Measurements from ENCODE around the gene ZNF692. TPM values are rescaled to one million over a fixed set of nuclear protein-coding genes. Genes with fewer than 3 reads are reported as not detected.
"Not testable (repeated sequence)": the region's sequence is repeated elsewhere in the genome, so short reads cannot be mapped to it uniquely, and the experiment has no call there.

Gene ZNF692
- total RNA-seq, 2 experiments from 2014 or later, result 75.9 to 92.3 TPM

DNA sequence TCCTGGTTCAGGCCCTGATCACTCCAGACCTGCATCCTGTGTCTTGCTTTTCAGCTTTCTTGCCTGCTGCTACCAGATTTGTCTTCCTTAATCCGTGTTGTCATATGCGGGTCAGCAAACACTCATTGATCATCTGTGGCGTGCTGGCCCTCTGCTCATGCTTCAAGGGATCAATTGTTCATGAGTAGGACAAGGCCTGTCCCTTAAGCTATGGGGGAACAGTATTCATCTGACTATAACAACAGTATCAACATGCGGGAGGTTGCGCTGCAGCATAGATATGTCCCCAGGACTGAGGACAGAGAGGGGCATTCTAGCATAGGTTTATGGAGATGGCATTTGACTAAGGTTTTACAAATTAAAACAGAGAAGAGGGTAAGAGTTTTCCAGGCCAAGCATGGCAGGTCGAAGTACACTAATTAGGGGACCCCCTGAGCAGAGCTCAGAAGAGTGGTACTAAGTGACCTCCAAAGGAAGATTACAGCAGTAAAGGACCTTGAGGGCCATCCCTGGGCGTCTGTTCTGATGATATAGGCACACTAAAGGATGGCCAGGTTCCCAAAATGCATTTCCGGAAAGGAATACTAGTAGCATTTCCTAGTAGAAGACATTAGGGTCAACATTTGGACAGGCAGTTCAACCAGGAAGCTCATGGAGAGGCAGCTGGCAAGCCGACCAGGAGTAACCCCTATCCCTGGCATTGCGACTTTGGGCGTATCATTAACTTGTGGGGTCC is 21.7 kb downstream of the ZNF692 start:
- POLR2A ChIA-PET, result interaction anchor here (0.8 to 2.9 kb wide), 5 partner anchors 8 to 25 kb away, joined by 5 to 29 read pairs (median 11); partner anchors contain the start of genes SH3BP5L and ZNF692
- H3K4me1 Mint-ChIP-seq, result peaks cover 24% of the 10 kb centered on the region
- no peak for ATAC-seq
- no peaks in the 10 kb centered on the region for H3K27me3 Mint-ChIP-seq
- H3K36me3 Mint-ChIP-seq (ENCODE audit: low read depth), result peaks cover 9% of the 10 kb centered on the region
- no peak overlapping the region for H3K27ac Mint-ChIP-seq
- DNase-seq, result no peak
- no peak overlapping the region for H3K4me3 Mint-ChIP-seq
- intact Hi-C loops (cut with DNase I, micrococcal nuclease), result loop anchor here in 1 of 2 experiments (1.0 kb wide), 1 partner anchor 69 kb away; the partner anchor contains the start of gene PGBD2
- CTCF ChIA-PET, result interaction anchor here (0.8 to 4.6 kb wide), 7 partner anchors 8 to 36 kb away, joined by 3 to 56 read pairs (median 3); partner anchors contain the start of genes SH3BP5L and ZNF692
- no peaks in the 10 kb centered on the region for H3K9me3 Mint-ChIP-seq (ENCODE audit: low read depth)

- POLR2A ChIA-PET, result no interaction called here
- H3K36me3 Mint-ChIP-seq (ENCODE audit: low read depth), result peaks cover 3% of the 10 kb centered on the region
Measured at GRCh38 chr1:248834343-248834940, 24.4 kb downstream of the ZNF692 start.

GRCh38 chr1:248831842-248832241 is 27.0 kb downstream of the ZNF692 start:
- peaks cover 9% of the 10 kb centered on the region for H3K4me1 Mint-ChIP-seq
- no peaks in the 10 kb centered on the region for H3K27me3 Mint-ChIP-seq
- intact Hi-C loops (cut with DNase I, micrococcal nuclease), result no loop called here
- no peak overlapping the region for H3K27ac Mint-ChIP-seq
- H3K4me3 Mint-ChIP-seq, result no peak overlapping the region
- H3K9me3 Mint-ChIP-seq (ENCODE audit: low read depth), result no peaks in the 10 kb centered on the region
- CTCF ChIA-PET, result no interaction called here
- H3K36me3 Mint-ChIP-seq (ENCODE audit: low read depth), result no peaks in the 10 kb centered on the region
- DNase-seq, result no peak
- POLR2A ChIA-PET, result no interaction called here
- no peak for ATAC-seq

More at GRCh38 chr1:248834343-248834940, 24.4 kb downstream of the ZNF692 start:
- intact Hi-C loops (cut with DNase I, micrococcal nuclease), result no loop called here
- no peaks in the 10 kb centered on the region for H3K9me3 Mint-ChIP-seq (ENCODE audit: low read depth)
- H3K4me3 Mint-ChIP-seq, result no peak overlapping the region
- no peaks in the 10 kb centered on the region for H3K27me3 Mint-ChIP-seq
- H3K4me1 Mint-ChIP-seq, result peaks cover 4% of the 10 kb centered on the region
- ATAC-seq (no peak), DNase-seq (peak; percentile 42)
- CTCF ChIA-PET, result no interaction called here
- H3K27ac Mint-ChIP-seq, result no peak overlapping the region

- not testable (repeated sequence) for DNase-seq
- H3K4me1 Mint-ChIP-seq, result peaks cover 12% of the 10 kb centered on the region
Measured at GRCh38 chr1:248830718-248831017, 28.2 kb downstream of the ZNF692 start.

DNA sequence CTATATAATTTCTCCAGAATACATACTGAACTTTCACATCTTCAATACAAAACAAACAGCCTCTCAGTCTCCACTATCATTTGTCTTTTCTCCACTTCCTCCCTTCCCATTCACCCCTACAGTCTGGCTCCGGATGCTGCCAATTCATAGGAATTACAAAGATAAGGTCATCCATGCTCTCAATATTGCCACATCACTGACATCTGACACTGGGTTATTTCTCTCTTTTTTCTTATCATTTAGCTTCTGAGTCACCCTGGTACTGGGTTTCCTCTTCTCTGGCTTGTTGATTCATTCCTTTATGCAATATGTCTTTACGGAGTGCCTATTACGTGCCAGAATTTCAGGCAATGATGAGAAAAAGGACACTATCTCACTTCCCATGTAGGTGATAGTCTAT is 30.0 kb downstream of the ZNF692 start:
- intact Hi-C loops (cut with DNase I, micrococcal nuclease), result no loop called here
- no peak for ATAC-seq
- H3K9me3 Mint-ChIP-seq (ENCODE audit: low read depth), result no peaks in the 10 kb centered on the region
- POLR2A ChIA-PET, result interaction anchor here (1.3 kb wide), 1 partner anchor 9 kb away, joined by 6 read pairs; the partner anchor contains the start of gene ZNF672
- peaks cover 10% of the 10 kb centered on the region for H3K36me3 Mint-ChIP-seq (ENCODE audit: low read depth)
- no peaks in the 10 kb centered on the region for H3K27me3 Mint-ChIP-seq
- no peak overlapping the region for H3K4me3 Mint-ChIP-seq
- H3K4me1 Mint-ChIP-seq, result peaks cover 26% of the 10 kb centered on the region
- H3K27ac Mint-ChIP-seq, result no peak overlapping the region
- DNase-seq, result no peak
- CTCF ChIA-PET, result interaction anchor here (2.9 to 4.5 kb wide), 2 partner anchors 9 to 13 kb away, joined by 14 to 56 read pairs; partner anchors contain the start of gene ZNF672

More at GRCh38 chr1:248830718-248831017, 28.2 kb downstream of the ZNF692 start:
- H3K4me3 Mint-ChIP-seq; H3K27me3 Mint-ChIP-seq; H3K27ac Mint-ChIP-seq; H3K36me3 Mint-ChIP-seq (ENCODE audit: low read depth); POLR2A ChIA-PET; H3K9me3 Mint-ChIP-seq (ENCODE audit: low read depth); ATAC-seq; intact Hi-C loops (cut with DNase I, micrococcal nuclease): not testable (repeated sequence)
- CTCF ChIA-PET, result interaction anchor here (1.0 kb wide), 1 partner anchor 24 kb away, joined by 4 read pairs; no protein-coding TSS in a partner anchor

DNA sequence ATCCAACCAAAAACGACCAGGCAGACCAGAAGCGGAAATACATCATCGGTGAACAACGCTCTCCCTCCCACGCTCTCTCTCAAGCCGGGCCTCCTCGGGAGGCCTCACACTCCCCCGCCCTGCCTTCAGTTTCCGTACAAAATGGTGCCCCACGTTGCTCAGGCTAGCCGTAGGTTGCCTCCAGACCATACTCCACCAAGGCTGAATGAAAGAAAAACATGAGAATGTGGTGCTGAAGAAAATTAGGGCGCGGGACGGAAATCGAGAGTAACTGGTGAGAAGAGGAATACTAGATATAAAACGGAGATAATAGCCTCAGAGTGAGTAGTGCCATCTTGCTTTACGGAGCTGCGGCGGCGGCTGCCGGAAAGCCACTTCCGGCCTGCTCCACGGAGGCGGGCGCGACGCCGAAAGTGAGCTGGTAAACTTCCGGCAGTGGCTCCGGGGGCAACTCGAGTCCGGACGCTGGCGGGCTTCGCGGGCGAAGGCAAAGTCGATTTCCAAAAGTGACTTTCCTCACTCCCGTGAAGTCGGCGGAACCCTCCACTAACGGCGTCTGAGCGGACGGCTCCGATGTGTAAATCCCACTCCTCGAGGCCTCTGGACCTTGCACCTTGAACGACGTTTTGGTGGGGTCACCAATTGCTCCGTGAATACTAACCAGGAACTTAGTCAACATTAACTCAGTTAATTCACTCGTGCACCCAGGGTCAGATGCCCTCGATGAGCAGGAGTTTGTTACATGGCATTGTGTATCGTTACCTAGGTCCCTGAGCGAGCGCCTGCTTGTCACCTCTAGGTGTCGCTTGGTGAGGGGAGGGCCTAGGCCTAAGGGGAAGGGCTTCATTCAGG is 32.8 kb downstream of the ZNF692 start, which contains the start of gene SH3BP5L:
TSS of gene SH3BP5L (minus strand) at position 7 of the 852 bp plus-strand sequence. CDS start 980 bp downstream, outside the sequence.
- H3K4me1 Mint-ChIP-seq, result peaks cover 53% of the 10 kb centered on the region
- ATAC-seq, result peak; percentile 92
- H3K27me3 Mint-ChIP-seq, result no peaks in the 10 kb centered on the region
- peak; percentile 95 for DNase-seq
- H3K4me3 Mint-ChIP-seq, result peak within 1 kb of the TSS; percentile 85
- H3K27ac Mint-ChIP-seq, result peak within 1 kb of the TSS; percentile 99
- H3K9me3 Mint-ChIP-seq (ENCODE audit: low read depth), result no peaks in the 10 kb centered on the region
- CTCF ChIA-PET, result interaction anchor here (0.7 to 4.5 kb wide), 9 partner anchors 10 to 724 kb away, joined by 3 to 56 read pairs (median 5); partner anchors contain the start of genes ZNF672 and ZNF692
- POLR2A ChIA-PET, result interaction anchor here (0.6 to 3.7 kb wide), 6 partner anchors 12 to 201 kb away, joined by 3 to 29 read pairs (median 6); partner anchors contain the start of genes ZNF672 and ZNF692
- peaks cover 13% of the 10 kb centered on the region for H3K36me3 Mint-ChIP-seq (ENCODE audit: low read depth)
- intact Hi-C loops (cut with DNase I, micrococcal nuclease), result loop anchor here (1.0 kb wide), 5 partner anchors 12 to 80 kb away; partner anchors contain the start of genes PGBD2 (in 2 of the 2), ZNF672 (in 2 of the 2) and ZNF692 (in 1 of the 2)

GRCh38 chr1:248825573-248825908 is 33.3 kb downstream of the ZNF692 start:
- H3K4me1 Mint-ChIP-seq, result peaks cover 59% of the 10 kb centered on the region
- DNase-seq, result no peak
- CTCF ChIA-PET, result interaction anchor here (0.7 to 4.5 kb wide), 8 partner anchors 9 to 88 kb away, joined by 3 to 56 read pairs (median 4); partner anchors contain the start of genes ZNF672 and ZNF692
- ATAC-seq, result peak; percentile 10
- intact Hi-C loops (cut with DNase I, micrococcal nuclease), result no loop called here
- POLR2A ChIA-PET, result interaction anchor here (0.6 to 3.7 kb wide), 5 partner anchors 12 to 136 kb away, joined by 3 to 29 read pairs (median 7); partner anchors contain the start of genes ZNF672 and ZNF692
- H3K27me3 Mint-ChIP-seq, result no peaks in the 10 kb centered on the region
- no peaks in the 10 kb centered on the region for H3K9me3 Mint-ChIP-seq (ENCODE audit: low read depth)
- H3K36me3 Mint-ChIP-seq (ENCODE audit: low read depth), result peaks cover 19% of the 10 kb centered on the region
- peak overlapping the region; percentile 99 for H3K27ac Mint-ChIP-seq
- H3K4me3 Mint-ChIP-seq, result peak overlapping the region; percentile 85

- POLR2A ChIA-PET, result interaction anchor here (0.6 to 3.7 kb wide), 4 partner anchors 13 to 303 kb away, joined by 3 to 29 read pairs (median 8); partner anchors contain the start of genes ZNF672 and ZNF692
- H3K9me3 Mint-ChIP-seq (ENCODE audit: low read depth), result no peaks in the 10 kb centered on the region
- intact Hi-C loops (cut with DNase I, micrococcal nuclease), result no loop called here
- H3K27ac Mint-ChIP-seq, result peak overlapping the region; percentile 99
- CTCF ChIA-PET, result interaction anchor here (0.8 to 4.5 kb wide), 4 partner anchors 9 to 87 kb away, joined by 3 to 56 read pairs (median 4); partner anchors contain the start of gene ZNF672
- H3K36me3 Mint-ChIP-seq (ENCODE audit: low read depth), result peaks cover 23% of the 10 kb centered on the region
- H3K4me3 Mint-ChIP-seq, result peak overlapping the region; percentile 85
- H3K4me1 Mint-ChIP-seq, result peaks cover 63% of the 10 kb centered on the region
- no peak for DNase-seq
- H3K27me3 Mint-ChIP-seq, result no peaks in the 10 kb centered on the region
- no peak for ATAC-seq
Measured at GRCh38 chr1:248825136-248825535, 33.7 kb downstream of the ZNF692 start.

GRCh38 chr1:248824701-248825100 is 34.2 kb downstream of the ZNF692 start:
- POLR2A ChIA-PET, result interaction anchor here (0.6 to 3.7 kb wide), 3 partner anchors 13 to 303 kb away, joined by 3 to 29 read pairs (median 5); partner anchors contain the start of gene ZNF672
- CTCF ChIA-PET, result interaction anchor here (0.5 to 4.5 kb wide), 3 partner anchors 13 to 87 kb away, joined by 3 to 56 read pairs (median 4); partner anchors contain the start of gene ZNF672
- H3K27ac Mint-ChIP-seq, result peak overlapping the region; percentile 99

GRCh38 chr1:248824301-248824700 is 34.6 kb downstream of the ZNF692 start:
- H3K4me1 Mint-ChIP-seq, result peaks cover 70% of the 10 kb centered on the region
- intact Hi-C loops (cut with DNase I, micrococcal nuclease), result loop anchor here in 1 of 2 experiments (5.0 kb wide), 1 partner anchor 887 kb away; no protein-coding TSS in a partner anchor
- H3K9me3 Mint-ChIP-seq (ENCODE audit: low read depth), result no peaks in the 10 kb centered on the region
- no peak for ATAC-seq
- H3K4me3 Mint-ChIP-seq, result peak overlapping the region; percentile 85
- no peak for DNase-seq
- no peaks in the 10 kb centered on the region for H3K27me3 Mint-ChIP-seq
- H3K27ac Mint-ChIP-seq, result peak overlapping the region; percentile 99
- H3K36me3 Mint-ChIP-seq (ENCODE audit: low read depth), result peaks cover 26% of the 10 kb centered on the region
- CTCF ChIA-PET, result interaction anchor here (0.5 kb wide), 1 partner anchor 35 kb away, joined by 3 read pairs; no protein-coding TSS in a partner anchor
- POLR2A ChIA-PET, result interaction anchor here (3.7 kb wide), 1 partner anchor 14 kb away, joined by 29 read pairs; the partner anchor contains the start of gene ZNF672

More at GRCh38 chr1:248824701-248825100, 34.2 kb downstream of the ZNF692 start:
- intact Hi-C loops (cut with DNase I, micrococcal nuclease), result loop anchor here in 1 of 2 experiments (5.0 kb wide), 1 partner anchor 887 kb away; no protein-coding TSS in a partner anchor
- H3K9me3 Mint-ChIP-seq (ENCODE audit: low read depth), result no peaks in the 10 kb centered on the region
- DNase-seq (no peak), ATAC-seq (no peak)
- H3K4me3 Mint-ChIP-seq, result peak overlapping the region; percentile 85
- H3K27me3 Mint-ChIP-seq, result no peaks in the 10 kb centered on the region
- H3K36me3 Mint-ChIP-seq (ENCODE audit: low read depth), result peaks cover 26% of the 10 kb centered on the region
- peaks cover 66% of the 10 kb centered on the region for H3K4me1 Mint-ChIP-seq

All from activated CD4-positive, alpha-beta T cell treated with anti-CD3 and anti-CD28 coated beads for 36 hours (primary cell).